ENCODE results near the gene WNT3.
"Not testable (repeated sequence)": the region's sequence is repeated elsewhere in the genome, so short reads cannot be mapped to it uniquely, and the experiment has no call there.

The WNT3 gene

GRCh38 chr17:46764709-46765401 lies 53.6 kb downstream of the WNT3 start:
- no peak for DNase-seq (ENCODE audit: low spot score)

DNA sequence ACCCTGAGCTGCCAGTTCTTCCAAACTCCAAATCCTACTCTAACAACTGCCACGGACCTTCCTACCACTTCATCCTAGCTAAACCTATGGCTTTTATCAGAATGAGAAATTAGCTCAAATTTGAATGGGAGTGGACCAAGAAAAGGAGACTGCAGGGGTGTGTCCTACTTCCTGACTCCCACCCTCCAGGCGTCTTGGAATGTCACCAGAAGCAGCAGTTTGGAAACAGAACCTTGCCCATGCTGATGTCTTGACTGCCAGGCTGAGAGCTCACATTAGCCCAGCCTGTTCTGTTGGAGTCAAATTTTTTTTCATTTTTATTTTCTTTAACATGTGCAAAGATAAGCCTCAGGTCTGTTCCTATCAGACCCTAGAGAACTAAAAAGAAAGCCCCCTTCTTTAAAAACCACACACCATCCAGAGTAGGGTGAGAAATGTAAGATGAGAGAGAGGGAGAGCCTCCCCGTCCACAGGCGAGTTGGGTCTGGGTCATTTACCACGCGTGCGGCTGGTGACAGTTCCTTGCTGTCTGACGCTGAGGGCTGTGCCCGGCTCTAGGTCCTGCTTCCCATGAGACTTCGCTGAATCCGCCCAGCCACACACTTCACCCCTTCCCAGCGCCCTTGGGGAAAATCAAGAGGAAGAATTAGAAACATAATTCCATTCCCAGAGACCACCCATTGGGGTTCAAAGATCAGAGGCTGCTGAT lies 54.3 kb downstream of the WNT3 start:
- DNase-seq (ENCODE audit: low spot score), result no peak

- no peak for DNase-seq (ENCODE audit: low spot score)
These were observed 55.1 kb downstream of the WNT3 start for GRCh38 chr17:46763416-46763815.

GRCh38 chr17:46759141-46759540 lies 59.4 kb downstream of the WNT3 start:
- DNase-seq (ENCODE audit: low spot score), result no peak

DNA sequence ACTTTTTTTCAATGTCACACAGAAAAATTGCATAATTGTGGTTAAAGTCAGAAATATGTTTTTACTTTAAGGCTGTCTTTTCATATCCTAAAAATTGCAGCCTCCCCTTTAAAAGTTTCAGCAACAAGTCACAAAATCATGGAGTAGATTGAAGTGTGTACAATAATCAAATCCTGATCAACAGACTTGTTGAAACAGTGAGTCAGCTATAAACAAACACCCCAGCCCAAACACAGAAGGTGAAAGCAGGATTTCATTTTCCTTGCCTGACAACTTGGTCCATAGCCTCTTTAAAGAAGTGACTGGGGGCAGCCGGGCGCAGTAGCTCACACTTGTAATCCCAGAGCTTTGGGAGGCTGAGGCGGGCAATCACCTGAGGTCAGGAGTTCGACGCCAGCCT lies 59.9 kb downstream of the WNT3 start:
- DNase-seq (ENCODE audit: low spot score), result no peak

DNA sequence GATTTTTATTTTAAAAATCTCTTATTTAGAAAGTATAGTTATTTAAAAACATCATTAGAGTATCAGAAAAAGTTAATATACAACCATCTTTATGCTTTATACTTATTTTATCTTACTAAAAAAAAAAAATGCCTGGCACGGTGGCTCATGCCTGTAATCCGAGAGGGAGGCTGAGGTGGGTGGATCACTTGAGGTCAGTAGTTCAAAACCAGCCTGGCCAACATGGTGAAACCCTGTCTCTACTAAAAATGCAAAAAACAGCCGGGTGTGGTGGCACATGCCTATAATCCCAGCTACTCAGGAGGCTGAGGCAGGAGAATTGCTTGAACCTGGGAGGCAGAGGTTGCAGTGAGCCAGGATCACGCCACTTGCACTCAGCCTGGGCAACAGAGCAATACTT lies 60.9 kb downstream of the WNT3 start:
- DNase-seq (ENCODE audit: low spot score), result not testable (repeated sequence)

DNA sequence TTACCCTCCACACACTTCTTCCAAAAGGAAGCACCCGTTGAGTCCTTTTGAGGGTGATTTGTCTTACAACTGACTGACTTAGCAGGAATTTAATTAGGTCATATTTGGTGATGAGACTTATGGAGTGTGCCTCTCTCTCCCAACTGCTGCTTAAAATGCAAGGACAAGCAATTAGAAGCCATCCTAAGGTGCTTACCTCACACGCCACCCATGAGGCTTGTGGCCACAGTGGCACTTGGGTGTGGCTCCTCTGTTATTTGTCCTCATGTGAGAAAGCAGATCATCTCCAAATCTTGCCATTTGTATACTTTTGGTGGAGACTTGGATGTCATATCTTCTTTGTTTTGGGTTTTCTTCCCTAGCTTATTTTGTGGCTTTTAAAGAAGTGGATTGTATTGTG lies 61.6 kb downstream of the WNT3 start:
- DNase-seq (ENCODE audit: low spot score), result no peak

GRCh38 chr17:46756081-46756735 lies 62.3 kb downstream of the WNT3 start:
- no peak for DNase-seq (ENCODE audit: low spot score)

DNA sequence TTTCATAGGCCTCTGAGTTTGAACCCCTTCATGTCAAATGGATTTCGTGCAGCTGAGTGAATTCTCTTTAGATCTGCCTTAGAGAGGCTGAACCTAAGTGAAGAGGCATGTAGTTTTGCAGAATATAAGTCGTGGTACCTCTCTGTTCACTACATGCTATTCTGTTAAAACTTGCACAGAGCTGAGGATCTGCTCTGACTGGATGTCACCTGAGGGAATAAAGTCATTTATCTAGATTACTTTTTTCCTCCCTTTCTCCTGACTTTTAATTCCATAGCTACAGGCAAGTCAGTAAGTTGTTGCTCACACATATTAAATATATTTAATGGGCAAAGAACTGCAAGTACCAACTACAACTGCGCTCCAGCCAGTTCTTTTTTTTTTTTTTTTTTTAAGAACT lies 64.7 kb downstream of the WNT3 start:
- DNase-seq (ENCODE audit: low spot score), result no peak

DNA sequence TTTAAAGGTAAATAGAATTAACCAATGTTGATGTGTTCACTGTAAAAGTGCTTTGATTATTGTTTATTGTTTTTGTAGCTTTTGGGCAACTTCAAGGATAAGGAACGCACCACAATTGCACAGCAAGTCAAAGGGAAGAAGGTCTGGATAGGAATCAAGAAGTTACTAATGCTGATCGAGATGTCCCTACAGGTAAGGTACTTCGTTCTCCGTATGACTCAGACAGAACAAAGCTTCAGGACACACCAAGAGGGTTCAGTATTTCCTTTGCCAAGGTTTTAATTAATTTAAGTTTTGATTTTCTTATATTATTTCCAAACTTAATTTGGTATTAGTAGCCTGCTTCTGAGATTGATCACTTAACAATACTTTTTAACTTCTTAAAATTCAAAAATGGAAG lies 67.1 kb downstream of the WNT3 start:
- DNase-seq (ENCODE audit: low spot score), result no peak

- DNase-seq (ENCODE audit: low spot score), result no peak
These were observed 73.1 kb downstream of the WNT3 start for GRCh38 chr17:46745376-46745775.

DNA sequence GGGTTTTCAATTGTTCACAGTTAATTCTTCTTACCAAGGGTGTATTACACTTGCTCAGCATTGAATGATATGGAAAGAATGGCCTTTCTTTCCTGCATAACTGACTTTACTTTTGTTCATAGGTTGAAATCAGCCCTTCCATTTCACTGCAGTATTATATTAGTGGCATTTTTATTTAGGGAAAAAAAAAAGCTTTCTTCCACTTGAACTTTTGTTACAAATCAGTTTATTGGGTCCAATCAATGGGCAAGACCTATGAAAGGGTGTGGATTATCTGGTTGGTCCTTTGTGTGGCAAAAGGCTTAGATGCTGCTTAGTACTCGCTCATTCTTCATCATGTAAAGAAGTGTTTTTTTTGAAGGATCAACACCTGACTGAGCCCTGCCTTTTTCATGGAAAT lies 74.1 kb downstream of the WNT3 start:
- no peak for DNase-seq (ENCODE audit: low spot score)

DNA sequence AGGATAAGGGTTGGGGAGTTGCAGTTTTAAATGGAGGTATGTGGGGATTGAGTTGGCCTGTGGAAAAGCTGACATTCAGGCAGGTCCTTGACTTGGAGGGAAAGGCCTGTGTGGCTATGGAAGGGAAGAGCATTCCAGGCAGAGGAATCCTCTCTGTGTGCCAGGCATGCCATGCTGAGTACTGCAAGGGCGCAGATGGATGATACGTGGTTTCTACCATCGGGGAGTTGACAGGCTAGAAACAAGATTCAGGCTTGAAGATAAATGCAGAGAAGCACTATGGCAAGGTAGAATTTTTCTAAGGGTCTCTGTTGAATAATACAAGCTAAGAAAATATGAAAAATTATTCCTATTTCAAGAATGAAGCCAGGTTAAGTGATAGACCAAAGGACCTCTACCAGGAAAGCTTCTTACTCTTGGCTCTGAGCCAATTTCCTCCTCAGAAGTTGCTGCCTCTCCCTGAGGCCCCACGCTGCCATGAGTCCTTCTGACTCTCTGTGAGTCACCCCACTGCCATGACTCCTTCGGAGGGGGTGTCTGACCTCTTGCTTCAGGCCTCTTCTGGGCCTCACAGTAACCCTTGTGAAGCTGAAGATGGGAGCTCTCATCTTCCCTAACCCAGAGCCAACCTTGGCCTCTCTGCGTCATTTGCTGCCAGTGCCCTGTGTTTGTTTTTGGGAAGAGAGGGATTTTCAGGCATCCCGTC lies 75.8 kb downstream of the WNT3 start:
- DNase-seq (ENCODE audit: low spot score), result no peak

DNA sequence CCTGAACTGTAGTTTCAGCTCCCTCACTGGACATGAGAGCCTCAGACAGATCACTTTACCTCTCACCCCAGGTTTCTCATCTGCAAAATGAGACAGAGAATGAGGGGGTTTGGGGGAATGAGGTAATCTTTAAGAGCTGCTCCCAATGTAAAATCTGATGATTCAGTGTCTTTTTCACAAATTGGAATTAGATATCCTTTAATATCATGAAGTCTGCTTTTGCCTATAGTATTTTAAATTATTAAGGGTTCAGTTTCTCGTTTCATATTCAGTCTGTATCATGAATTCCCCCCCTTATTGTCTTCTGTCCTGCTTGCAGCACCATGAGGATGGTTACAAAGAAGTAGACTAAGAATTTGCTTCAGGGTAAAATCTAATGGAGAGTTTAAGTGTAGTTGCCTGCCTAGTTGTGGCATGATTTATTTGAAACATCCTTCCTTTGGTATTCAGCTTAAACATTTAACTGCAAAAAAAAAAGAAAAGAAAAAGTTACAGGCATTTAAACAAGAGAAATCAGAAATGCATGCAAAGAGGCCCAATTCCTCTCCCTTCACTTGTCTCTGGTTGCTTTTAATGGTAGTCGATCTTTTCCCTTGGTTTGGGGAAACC lies 77.3 kb downstream of the WNT3 start:
- no peak for DNase-seq (ENCODE audit: low spot score)

DNA sequence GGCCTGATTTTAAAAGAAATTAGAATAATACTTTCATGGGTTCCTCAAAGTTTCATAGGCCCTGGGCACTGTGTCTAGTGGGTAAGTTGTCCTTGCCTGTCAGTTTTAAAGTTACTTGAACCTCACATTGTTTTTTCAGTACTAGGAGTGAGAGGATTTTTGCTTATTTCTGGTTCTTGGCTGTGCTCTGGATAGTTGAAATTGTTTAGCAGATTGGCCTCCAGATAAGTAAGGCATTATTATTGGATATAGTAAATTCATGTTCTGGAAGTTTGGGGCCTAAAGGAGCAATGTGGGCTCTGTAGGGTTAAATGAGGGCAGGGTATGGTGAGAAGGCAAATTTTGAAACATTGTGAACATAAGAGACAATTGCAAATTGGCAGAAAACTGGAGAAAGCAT lies 78.5 kb downstream of the WNT3 start:
- no peak for DNase-seq (ENCODE audit: low spot score)

DNA sequence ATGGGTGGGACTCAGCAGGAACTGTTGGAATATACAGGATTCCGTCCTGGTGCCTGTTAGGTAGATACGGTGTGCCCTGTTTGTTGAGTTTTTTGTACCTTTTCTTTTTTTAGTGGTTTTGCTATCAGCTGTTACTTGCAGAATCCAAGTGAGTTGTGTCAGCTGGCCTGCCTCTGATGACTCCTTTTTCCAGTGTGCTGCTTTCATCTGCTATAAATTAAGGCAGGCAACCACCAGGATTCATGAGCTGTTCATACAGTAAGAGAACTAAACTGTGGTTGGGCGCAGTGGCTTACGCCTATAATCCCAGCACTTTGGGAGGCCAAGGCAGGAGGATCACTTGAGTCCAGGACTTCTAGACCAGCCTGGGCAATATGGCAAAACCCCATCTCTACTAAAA lies 79.9 kb downstream of the WNT3 start:
- DNase-seq (ENCODE audit: low spot score), result no peak

GRCh38 chr17:46737326-46737725 lies 81.2 kb downstream of the WNT3 start:
- no peak for DNase-seq (ENCODE audit: low spot score)

GRCh38 chr17:46736100-46736499 lies 82.4 kb downstream of the WNT3 start:
- DNase-seq (ENCODE audit: low spot score), result no peak

GRCh38 chr17:46733837-46734475 lies 84.5 kb downstream of the WNT3 start:
- no peak for DNase-seq (ENCODE audit: low spot score)

- DNase-seq (ENCODE audit: low spot score), result peak; percentile 57
These were observed 85.6 kb downstream of the WNT3 start for GRCh38 chr17:46732754-46733398.

DNA sequence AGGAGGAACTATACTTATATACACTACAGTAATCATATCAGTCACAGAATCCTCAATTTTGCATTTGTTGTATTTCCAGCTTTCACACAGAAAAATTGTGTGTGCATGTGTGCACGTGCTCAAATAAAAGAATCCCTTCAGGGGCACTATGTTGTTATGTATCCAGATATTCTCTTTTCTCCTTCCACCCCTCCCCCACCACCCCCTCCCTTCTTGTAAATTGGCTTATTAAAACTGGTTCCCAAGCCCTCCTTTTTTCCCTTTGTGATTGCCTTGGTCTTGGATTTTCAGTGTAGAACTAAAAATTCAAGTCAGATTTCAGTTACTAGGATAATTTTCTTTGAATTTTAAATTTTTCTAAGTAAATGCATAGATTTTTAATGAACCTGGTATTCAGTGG lies 86.3 kb downstream of the WNT3 start:
- no peak for DNase-seq (ENCODE audit: low spot score)

Measured in iPS-NIHi11 (cell line).